Testis (tissue), 3 donors: Measurements from ENCODE around the gene TMEM181. TPM values are rescaled to one million over a fixed set of nuclear protein-coding genes. Genes with fewer than 3 reads are reported as not detected.
"Not testable (repeated sequence)": the region's sequence is repeated elsewhere in the genome, so short reads cannot be mapped to it uniquely, and the experiment has no call there.

Experiments used
- DNase-seq: peaks from one replicate; pipeline ENCODE4 v3.0.0-alpha.2; 2019
- H3K27ac ChIP-seq, 2 donors: fragments of 200-600 bp; sonication (generic); one replicate each; pipeline ENCODE4 v1.5.1; 2019
- H3K27me3 ChIP-seq: fragments of 200-600 bp; sonication (generic); one replicate; pipeline ENCODE4 v1.5.1; 2019
- H3K36me3 ChIP-seq: fragments of 200-600 bp; sonication (generic); one replicate; pipeline ENCODE4 v1.5.1; 2017; ENCODE audit warnings: low read depth; ENCODE audit errors: missing control alignments
- H3K4me1 ChIP-seq: fragments of 200-600 bp; sonication (generic); one replicate; pipeline ENCODE4 v1.5.1; 2019
- H3K4me3 ChIP-seq, 2 donors: fragments of 200-600 bp; sonication (generic); one replicate each; pipeline ENCODE4 v1.5.1; 2017 to 2019
- H3K9me3 ChIP-seq: fragments of 200-600 bp; sonication (generic); one replicate; pipeline ENCODE4 v1.5.1; 2017
- POLR2A ChIP-seq: fragments of 450-650 bp; IDR thresholded peaks from one replicate; pipeline ENCODE4 v1.6.1; 2017; ENCODE audit warnings: antibody characterized with exemption, mild to moderate bottlenecking, moderate library complexity
- WGBS, 2 donors: methylation state at CpG; one replicate each; pipeline ENCODE4 v1.1.5; 2018; 5-methylcytosine and 5-hydroxymethylcytosine counted together
- intact Hi-C: fragments of 100-400 bp; cut with DNase I; formaldehyde crosslinking; loops from one replicate; pipeline ENCODE4 v1.15.1; 2023; ENCODE audit warnings: low total_unique reads
- polyA plus RNA-seq: library from polyadenylated mRNA; stranded (reverse); fragments of 350-450 nt; fragmentation: Illumina TruSeq; extraction: RNeasy Lipid Tissue Mini Kit (QIAGEN cat#74804); gene quantifications from one replicate; pipeline ENCODE4 v1.2.3, GENCODE V29; 2014; ENCODE audit warnings: low read depth, low replicate concordance; ENCODE audit not compliant: insufficient read depth
- total RNA-seq, 2 donors: library from RNA; depleted of rRNA; stranded (reverse); fragments of >200 nt; gene quantifications; one replicate each; pipeline ENCODE4 v1.2.3, GENCODE V29; 2016
- TF ChIP-seq, protein P1 (sequence below), 3 experiments: fragments of 450-650 bp in 2 of 3; fragments of 200-600 bp in 1 of 3; sonication (generic) in 1 of 3; IDR thresholded peaks; one replicate each; pipeline ENCODE4 v1.5.1; 2016 to 2019; ENCODE audit warnings: antibody characterized with exemption in 3 of 3, mild to moderate bottlenecking in 2 of 3, moderate library complexity in 1 of 3

The TMEM181 gene
- total and polyA plus RNA-seq, 3 donors from 2014 or later: 41.4 to 81.0 (median 74.6) TPM

DNA sequence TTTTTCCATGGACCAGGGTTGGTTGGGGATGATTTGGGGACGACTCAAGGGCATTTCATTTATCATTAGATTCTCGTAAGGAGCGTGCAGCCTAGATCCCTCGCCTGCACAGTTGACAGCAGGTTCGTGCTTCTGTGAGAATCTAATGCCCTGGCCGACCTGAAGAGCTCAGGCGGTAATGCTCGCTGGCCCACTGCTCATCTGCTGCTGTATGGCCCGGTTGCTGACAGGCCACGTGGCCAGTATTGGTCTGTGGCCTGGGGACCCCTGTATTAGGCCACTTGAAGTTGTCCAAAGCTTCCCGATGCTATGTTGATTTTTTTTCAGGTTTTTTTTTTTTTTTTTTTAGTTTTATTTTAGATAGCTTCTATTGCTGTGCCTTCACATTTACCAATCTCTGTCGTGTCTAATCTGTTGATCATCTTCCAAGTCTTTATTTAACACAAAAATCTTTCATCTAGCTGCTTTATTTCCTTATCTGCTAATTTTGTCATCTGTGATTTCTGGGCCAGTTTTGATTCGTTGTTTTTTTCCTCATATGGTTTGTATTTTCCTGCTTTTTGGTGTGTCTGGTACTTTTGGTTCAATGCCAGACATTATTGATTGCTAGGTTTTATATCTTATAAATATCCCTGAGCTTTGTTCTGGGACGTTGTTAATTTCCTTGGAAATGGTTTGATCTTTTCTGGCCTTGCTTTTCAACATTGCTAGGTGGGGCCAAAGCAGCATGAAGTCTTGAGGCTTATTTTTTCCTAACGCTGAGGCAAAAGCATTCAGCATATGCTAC, 43.6 kb downstream of the TMEM181 start:
- intact Hi-C loops: no loop called here
- peaks cover 5% of the 10 kb centered on the region for H3K4me1 ChIP-seq
- no peak overlapping the region for H3K4me3 ChIP-seq
- no peaks in the 10 kb centered on the region for H3K27me3 ChIP-seq
- no peak overlapping the region for H3K27ac ChIP-seq
- no peak for DNase-seq
- 87% methylated on average over 15 of the region's 15 CpGs for WGBS, 2 donors
- TF ChIP-seq POLR2A: no peak
- TF ChIP-seq, protein P1, sequence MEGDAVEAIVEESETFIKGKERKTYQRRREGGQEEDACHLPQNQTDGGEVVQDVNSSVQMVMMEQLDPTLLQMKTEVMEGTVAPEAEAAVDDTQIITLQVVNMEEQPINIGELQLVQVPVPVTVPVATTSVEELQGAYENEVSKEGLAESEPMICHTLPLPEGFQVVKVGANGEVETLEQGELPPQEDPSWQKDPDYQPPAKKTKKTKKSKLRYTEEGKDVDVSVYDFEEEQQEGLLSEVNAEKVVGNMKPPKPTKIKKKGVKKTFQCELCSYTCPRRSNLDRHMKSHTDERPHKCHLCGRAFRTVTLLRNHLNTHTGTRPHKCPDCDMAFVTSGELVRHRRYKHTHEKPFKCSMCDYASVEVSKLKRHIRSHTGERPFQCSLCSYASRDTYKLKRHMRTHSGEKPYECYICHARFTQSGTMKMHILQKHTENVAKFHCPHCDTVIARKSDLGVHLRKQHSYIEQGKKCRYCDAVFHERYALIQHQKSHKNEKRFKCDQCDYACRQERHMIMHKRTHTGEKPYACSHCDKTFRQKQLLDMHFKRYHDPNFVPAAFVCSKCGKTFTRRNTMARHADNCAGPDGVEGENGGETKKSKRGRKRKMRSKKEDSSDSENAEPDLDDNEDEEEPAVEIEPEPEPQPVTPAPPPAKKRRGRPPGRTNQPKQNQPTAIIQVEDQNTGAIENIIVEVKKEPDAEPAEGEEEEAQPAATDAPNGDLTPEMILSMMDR (IDR thresholded peaks at IDR 0.05): no peak
- H3K9me3 ChIP-seq: no peaks in the 10 kb centered on the region
- H3K36me3 ChIP-seq: no peaks in the 10 kb centered on the region

DNA sequence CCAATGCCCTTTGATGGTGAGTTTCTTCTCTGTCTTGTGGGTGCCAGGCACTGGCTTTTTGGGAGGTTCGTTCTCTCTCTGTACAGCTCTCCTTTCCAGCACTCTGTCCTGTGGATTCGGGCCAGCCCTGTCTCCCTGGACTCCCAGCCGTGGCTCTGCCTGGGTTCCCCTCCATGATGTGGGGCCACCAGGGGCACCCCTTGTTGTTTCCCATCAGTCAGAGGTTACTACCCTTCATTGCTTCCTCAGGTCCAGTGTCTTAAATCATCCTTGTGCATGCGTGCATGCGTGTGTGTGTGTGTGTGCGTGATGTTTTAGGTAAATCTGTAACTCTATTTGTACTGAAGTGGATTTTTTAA, 44.1 kb downstream of the TMEM181 start:
- TF ChIP-seq, protein P1 (IDR thresholded peaks at IDR 0.05): no peak
- TF ChIP-seq POLR2A: no peak
- Histone ChIP-seq H3K9me3 (no peaks in the 10 kb centered on the region), H3K27ac (no peak overlapping the region), H3K27me3 (no peaks in the 10 kb centered on the region), H3K36me3 (no peaks in the 10 kb centered on the region), H3K4me1 (peaks cover 6% of the 10 kb centered on the region), H3K4me3 (no peak overlapping the region)
- WGBS, 2 donors: 84 to 91% methylated on average over 5 to 6 of the region's 6 CpGs
- no peak for DNase-seq
- intact Hi-C loops: no loop called here

DNA sequence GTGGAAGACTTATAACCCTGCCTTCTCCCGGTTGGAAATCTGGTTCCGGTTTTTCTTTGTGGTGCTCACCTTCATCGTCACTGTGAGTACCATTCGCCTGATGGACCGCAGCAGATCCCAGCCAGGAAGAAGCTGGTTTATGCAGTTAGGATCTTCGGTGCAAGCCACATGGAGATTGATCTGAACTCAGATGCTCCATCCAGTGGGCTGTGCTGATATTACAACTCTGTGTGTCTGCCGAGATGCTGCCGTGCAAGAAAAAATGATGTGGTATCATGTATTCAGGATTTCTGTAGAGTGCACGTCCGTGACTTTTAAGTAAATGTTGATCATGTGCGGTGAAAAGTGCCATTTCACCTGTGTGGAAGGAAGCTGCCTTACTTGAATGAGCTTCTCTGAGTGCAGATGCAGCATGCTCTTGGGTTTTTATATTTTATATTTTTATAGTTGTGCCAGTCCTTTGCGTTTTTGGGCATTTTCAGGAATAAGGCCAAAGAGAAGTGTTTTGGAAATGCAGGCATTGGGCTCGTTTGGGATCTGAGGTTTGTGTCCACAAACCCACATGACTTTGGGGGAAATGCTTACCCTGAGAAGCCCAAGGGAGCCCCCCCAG, 45.5 kb downstream of the TMEM181 start:
- peak; percentile 82 for DNase-seq
- Histone ChIP-seq H3K36me3 (no peaks in the 10 kb centered on the region), H3K4me1 (peaks cover 18% of the 10 kb centered on the region), H3K9me3 (no peaks in the 10 kb centered on the region), H3K27ac (no peak overlapping the region), H3K4me3 (no peak overlapping the region), H3K27me3 (no peaks in the 10 kb centered on the region)
- intact Hi-C loops: no loop called here
- TF ChIP-seq POLR2A: no peak
- TF ChIP-seq, protein P1 (IDR thresholded peaks at IDR 0.05): peak; percentile 69 to 75 (median 70)
- WGBS, 2 donors: 39 to 67% methylated on average over 13 of the region's 13 CpGs

DNA sequence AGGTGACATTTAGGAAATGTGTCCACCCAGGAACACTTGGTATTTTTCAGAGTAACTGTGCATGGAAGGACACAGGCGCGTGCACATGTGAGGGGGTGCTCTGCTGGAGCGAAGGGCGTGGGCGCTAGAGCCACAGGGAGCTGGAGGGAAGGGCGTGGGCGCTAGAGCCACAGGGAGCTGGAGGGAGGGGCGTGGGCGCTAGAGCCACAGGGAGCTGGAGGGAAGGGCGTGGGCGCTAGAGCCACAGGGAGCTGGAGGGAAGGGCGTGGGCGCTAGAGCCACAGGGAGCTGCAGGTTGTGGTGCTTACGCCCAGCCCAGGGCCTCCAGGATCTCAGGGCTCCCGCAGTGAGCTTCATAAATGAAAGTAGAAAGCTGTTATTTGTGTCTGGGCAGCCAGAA, 46.1 kb downstream of the TMEM181 start:
- H3K9me3 ChIP-seq, H3K27ac ChIP-seq, intact Hi-C loops, H3K36me3 ChIP-seq, DNase-seq, H3K27me3 ChIP-seq, H3K4me3 ChIP-seq: not testable (repeated sequence)
- H3K4me1 ChIP-seq: peaks cover 25% of the 10 kb centered on the region
- 77 to 94% methylated on average over 10 to 15 of the region's 15 CpGs for WGBS, 2 donors

DNA sequence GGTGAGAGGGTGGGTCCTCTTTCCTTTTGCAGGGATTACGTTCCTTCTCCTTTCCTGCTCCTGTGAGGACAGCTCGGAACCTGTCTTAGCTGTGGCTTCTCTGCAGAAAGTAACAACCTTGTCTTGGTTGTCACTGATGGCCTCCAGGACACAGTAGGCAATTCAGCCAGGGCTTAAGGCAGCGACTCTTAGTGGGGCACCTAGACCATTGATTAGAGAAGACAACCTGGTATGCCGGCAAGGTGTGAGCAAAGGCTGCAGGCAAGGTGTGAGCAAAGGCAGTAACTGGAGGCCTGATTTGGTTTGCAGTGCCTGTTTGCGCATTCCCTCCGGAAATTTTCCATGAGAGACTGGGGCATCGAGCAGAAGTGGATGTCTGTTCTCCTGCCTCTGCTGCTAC, 47.0 kb downstream of the TMEM181 start:
- no peaks in the 10 kb centered on the region for H3K36me3 ChIP-seq
- H3K27ac ChIP-seq: no peak overlapping the region
- DNase-seq: no peak
- H3K4me1 ChIP-seq: peaks cover 31% of the 10 kb centered on the region
- intact Hi-C loops: no loop called here
- H3K27me3 ChIP-seq: no peaks in the 10 kb centered on the region
- no peak for TF ChIP-seq POLR2A
- TF ChIP-seq, protein P1 (IDR thresholded peaks at IDR 0.05): no peak
- WGBS, 2 donors: 83 to 90% methylated on average over 7 of the region's 7 CpGs
- no peaks in the 10 kb centered on the region for H3K9me3 ChIP-seq
- H3K4me3 ChIP-seq: no peak overlapping the region
